Measurements from ENCODE around the gene NAGPA. TPM values are rescaled to one million over a fixed set of nuclear protein-coding genes. Genes with fewer than 3 reads are reported as not detected.
A peak's percentile ranks its signal among the peaks of the same experiment; 100 is the strongest.

NAGPA gene
- total and polyA plus RNA-seq, 4 experiments from 2014 or later: 30.7 to 36.8 (median 32.7) TPM

DNA sequence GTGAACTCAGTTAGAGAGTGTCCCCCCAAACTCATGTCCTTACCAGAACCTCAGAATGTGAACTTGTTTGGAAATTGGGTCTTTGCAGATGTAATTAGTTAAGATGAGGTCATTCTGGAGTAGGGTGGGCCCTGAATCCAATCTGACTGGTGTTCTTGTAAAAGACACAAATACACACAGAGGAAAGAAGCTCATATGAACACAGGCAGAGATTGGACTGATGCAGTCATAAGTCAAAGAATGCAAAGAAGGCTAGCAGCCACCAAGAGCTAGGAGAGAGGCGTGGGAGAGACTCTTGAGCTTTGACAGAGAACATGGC is 2.1 kb upstream of the NAGPA start:
- peak overlapping the region in 4 of 8 donors; percentile 20 to 38 (median 28) for H3K4me3 Mint-ChIP-seq
- intact Hi-C loops (cut with micrococcal nuclease): no loop called here
- Histone ChIP-seq H3K4me1 (ENCODE audit: insufficient read depth, low read length) (peaks cover 16% of the 10 kb centered on the region), H3K9me3 (ENCODE audit: control insufficient read depth in 1 of 2, low read length in 2 of 2) (no peaks in the 10 kb centered on the region), H3K4me3 (ENCODE audit: low read length in 2 of 2) (no peak overlapping the region), H3K27ac (ENCODE audit: low read depth, low read length) (no peak overlapping the region), H3K36me3 (ENCODE audit: insufficient read depth, low read length) (no peaks in the 10 kb centered on the region), H3K27me3 (ENCODE audit: insufficient read depth, low read length) (no peaks in the 10 kb centered on the region)
- no peaks in the 10 kb centered on the region for H3K9me3 Mint-ChIP-seq
- POLR2A ChIA-PET (ENCODE audit: partially characterized antibody): no interaction called here
- H3K27ac Mint-ChIP-seq: peak overlapping the region in 2 of 7 donors; percentile 29 to 32
- H3K27me3 Mint-ChIP-seq: no peaks in the 10 kb centered on the region
- peaks cover 12 to 32% (median 15%) of the 10 kb centered on the region in 4 donors for H3K4me1 Mint-ChIP-seq
- CTCF ChIA-PET (ENCODE audit: partially characterized antibody): no interaction called here
- DNase-seq: no peak
- H3K36me3 Mint-ChIP-seq: peaks cover 0 to 9% of the 10 kb centered on the region in 2 donors

DNA sequence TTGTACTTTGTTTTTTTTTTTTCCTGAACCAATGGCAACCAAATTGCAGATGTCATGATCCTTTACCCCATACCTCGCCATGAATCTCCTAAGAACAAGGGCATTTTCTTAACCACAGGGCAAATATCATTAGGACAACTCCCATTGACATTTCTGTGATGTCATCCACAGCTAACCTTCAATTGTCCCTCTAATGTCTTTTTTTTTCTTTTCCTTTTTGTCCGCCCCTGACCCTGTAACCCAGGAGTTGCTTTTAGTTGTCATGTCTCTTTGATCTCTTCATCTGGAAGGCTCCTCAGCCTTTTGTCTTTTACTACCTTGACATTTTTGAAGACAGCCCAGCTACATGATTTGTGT is 410 bp upstream of the NAGPA start:
- peak overlapping the region; percentile 85 to 93 (median 90) for H3K4me3 Mint-ChIP-seq
- no peak for DNase-seq
- peaks cover 16% of the 10 kb centered on the region for H3K4me1 ChIP-seq (ENCODE audit: insufficient read depth, low read length)
- no peaks in the 10 kb centered on the region for H3K27me3 Mint-ChIP-seq
- ChIA-PET CTCF (ENCODE audit: partially characterized antibody) (interaction anchor here (1.0 to 1.5 kb wide), 2 partner anchors 22 to 42 kb away, joined by 3 to 4 read pairs; no protein-coding TSS in a partner anchor), POLR2A (ENCODE audit: partially characterized antibody) (interaction anchor here (0.7 to 2.6 kb wide), 8 partner anchors 10 to 340 kb away, joined by 3 to 22 read pairs (median 4); partner anchors contain the start of genes ALG1, ANKS3, DNAAF8 and EEF2KMT)
- no peaks in the 10 kb centered on the region for H3K9me3 ChIP-seq (ENCODE audit: control insufficient read depth in 1 of 2, low read length in 2 of 2)
- peaks cover 5% of the 10 kb centered on the region for H3K36me3 ChIP-seq (ENCODE audit: insufficient read depth, low read length)
- peak overlapping the region; percentile 88 to 96 (median 91) for H3K27ac Mint-ChIP-seq
- H3K9me3 Mint-ChIP-seq: no peaks in the 10 kb centered on the region
- H3K4me3 ChIP-seq (ENCODE audit: low read length in 2 of 2): peak overlapping the region; percentile 26 to 86
- intact Hi-C loops (cut with micrococcal nuclease): no loop called here
- H3K27ac ChIP-seq (ENCODE audit: low read depth, low read length): peak overlapping the region; percentile 50
- no peaks in the 10 kb centered on the region for H3K27me3 ChIP-seq (ENCODE audit: insufficient read depth, low read length)
- H3K4me1 Mint-ChIP-seq: peaks cover 12 to 32% (median 15%) of the 10 kb centered on the region in 4 donors
- H3K36me3 Mint-ChIP-seq: peaks cover 1 to 12% of the 10 kb centered on the region in 2 donors

DNA sequence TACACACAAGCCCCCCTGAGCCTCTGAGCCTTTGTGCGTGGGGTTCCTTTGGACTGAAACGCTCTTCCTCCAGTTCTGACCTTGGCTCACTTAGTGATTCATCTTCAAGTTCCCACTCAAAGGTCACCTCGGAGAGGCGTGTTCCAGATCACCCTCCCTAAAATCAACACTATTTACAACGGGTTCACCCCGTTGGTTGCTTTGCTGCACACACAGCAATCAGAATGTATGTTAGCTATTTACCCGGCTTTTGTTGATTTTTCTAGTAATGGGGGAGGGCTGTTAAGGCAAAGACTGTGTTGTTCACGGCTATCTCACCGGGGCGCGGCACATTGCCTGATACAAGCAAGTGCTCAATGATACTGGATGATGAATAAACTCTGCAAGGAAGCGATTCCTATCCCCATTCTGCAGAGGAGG is 977 bp downstream of the NAGPA start:
- POLR2A ChIA-PET (ENCODE audit: partially characterized antibody): interaction anchor here (2.1 to 2.6 kb wide), 2 partner anchors 39 to 65 kb away, joined by 10 to 22 read pairs; partner anchors contain the start of genes ALG1 and EEF2KMT
- no peaks in the 10 kb centered on the region for H3K27me3 Mint-ChIP-seq
- CTCF ChIA-PET (ENCODE audit: partially characterized antibody): no interaction called here

DNA sequence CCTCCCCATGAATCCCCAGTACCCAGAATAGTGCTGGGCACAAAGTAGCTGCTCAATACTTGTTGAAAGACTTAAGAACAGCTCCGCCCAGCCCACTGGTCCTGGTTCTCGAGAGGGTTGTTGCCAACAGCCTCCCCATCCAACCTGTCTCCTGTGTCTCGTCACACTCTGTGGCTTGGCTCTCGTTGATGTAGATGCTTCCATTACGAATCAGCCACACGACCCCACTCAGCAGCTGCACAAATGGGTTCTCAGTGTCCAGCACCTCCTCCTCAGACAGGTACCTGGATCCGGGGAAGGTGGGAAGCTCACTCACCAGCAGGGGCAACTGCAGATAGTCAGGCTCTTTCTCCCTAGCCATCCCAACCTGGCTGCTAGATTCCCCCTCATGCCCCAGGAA is 2.1 kb downstream of the NAGPA start:
- peak overlapping the region in 6 of 8 donors; percentile 58 to 79 (median 68) for H3K4me3 Mint-ChIP-seq
- ChIA-PET POLR2A (ENCODE audit: partially characterized antibody) (interaction anchor here (1.7 kb wide), 1 partner anchor 40 kb away, joined by 6 read pairs; the partner anchor contains the start of gene ALG1), CTCF (ENCODE audit: partially characterized antibody) (no interaction called here)

More for the DNA sequence above, 977 bp downstream of the NAGPA start:
- H3K4me3 Mint-ChIP-seq: peak overlapping the region; percentile 47 to 92 (median 78)
- Histone ChIP-seq H3K27me3 (ENCODE audit: insufficient read depth, low read length) (no peaks in the 10 kb centered on the region), H3K9me3 (ENCODE audit: control insufficient read depth in 1 of 2, low read length in 2 of 2) (no peaks in the 10 kb centered on the region), H3K36me3 (ENCODE audit: insufficient read depth, low read length) (peaks cover 10% of the 10 kb centered on the region), H3K4me3 (ENCODE audit: low read length in 2 of 2) (peak overlapping the region; percentile 26 to 86), H3K4me1 (ENCODE audit: insufficient read depth, low read length) (peaks cover 16% of the 10 kb centered on the region), H3K27ac (ENCODE audit: low read depth, low read length) (peak overlapping the region; percentile 50)
- intact Hi-C loops (cut with micrococcal nuclease): loop anchor here (1.0 kb wide), 3 partner anchors 39 to 298 kb away; partner anchors contain the start of genes ALG1, ANKS3, DNAAF8 and EEF2KMT
- peaks cover 5 to 20% of the 10 kb centered on the region in 2 donors for H3K36me3 Mint-ChIP-seq
- H3K9me3 Mint-ChIP-seq: no peaks in the 10 kb centered on the region
- H3K27ac Mint-ChIP-seq: peak overlapping the region in 6 of 7 donors; percentile 19 to 87 (median 72)
- peaks cover 12 to 32% (median 15%) of the 10 kb centered on the region in 4 donors for H3K4me1 Mint-ChIP-seq
- no peak for DNase-seq

DNA sequence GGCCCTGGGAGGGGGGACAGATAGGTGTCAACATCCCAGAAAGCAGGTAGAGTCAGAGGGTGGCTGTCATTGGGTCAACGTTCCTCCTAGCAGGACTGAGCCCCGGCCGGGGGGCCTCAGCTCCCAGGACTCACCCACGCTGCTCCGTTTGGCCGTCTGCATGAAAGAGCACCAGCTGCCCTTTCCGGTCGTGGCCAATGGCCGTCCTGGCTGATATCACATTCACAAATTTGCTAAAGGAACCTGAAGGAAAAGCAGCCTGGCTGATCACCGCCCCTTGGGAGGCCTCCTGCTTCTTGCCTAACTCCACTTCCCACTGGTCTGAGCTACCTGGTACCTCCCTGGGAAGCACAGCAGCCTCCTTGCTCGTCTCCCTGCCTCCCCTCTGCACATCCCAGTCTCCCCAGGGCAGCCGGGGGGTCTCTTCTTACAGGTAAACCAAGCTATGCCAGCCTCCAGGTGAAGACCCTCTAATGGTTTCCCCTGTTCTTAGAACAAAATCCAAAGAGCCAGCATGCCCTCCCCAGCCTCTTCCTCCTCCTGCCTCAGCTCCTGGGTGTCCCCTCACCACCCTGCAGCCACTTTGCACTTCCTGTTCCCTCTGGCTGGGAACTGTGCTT is 3.4 kb downstream of the NAGPA start:
- no peak overlapping the region for H3K27ac ChIP-seq (ENCODE audit: low read depth, low read length)
- no peaks in the 10 kb centered on the region for H3K9me3 ChIP-seq (ENCODE audit: control insufficient read depth in 1 of 2, low read length in 2 of 2)
- peak overlapping the region in 1 of 8 donors; percentile 15 for H3K4me3 Mint-ChIP-seq
- POLR2A ChIA-PET (ENCODE audit: partially characterized antibody): interaction anchor here (1.7 kb wide), 1 partner anchor 42 kb away, joined by 6 read pairs; the partner anchor contains the start of gene ALG1
- CTCF ChIA-PET (ENCODE audit: partially characterized antibody): interaction anchor here (1.1 kb wide), 1 partner anchor 14 kb away, joined by 4 read pairs; no protein-coding TSS in a partner anchor
- peaks cover 8 to 24% of the 10 kb centered on the region in 2 donors for H3K36me3 Mint-ChIP-seq
- no peak overlapping the region for H3K27ac Mint-ChIP-seq
- peaks cover 16% of the 10 kb centered on the region for H3K4me1 ChIP-seq (ENCODE audit: insufficient read depth, low read length)
- H3K4me1 Mint-ChIP-seq: peaks cover 12 to 27% (median 15%) of the 10 kb centered on the region in 4 donors
- H3K27me3 Mint-ChIP-seq: no peaks in the 10 kb centered on the region
- no peaks in the 10 kb centered on the region for H3K27me3 ChIP-seq (ENCODE audit: insufficient read depth, low read length)
- H3K4me3 ChIP-seq (ENCODE audit: low read length in 2 of 2): no peak overlapping the region
- DNase-seq: no peak
- H3K9me3 Mint-ChIP-seq: no peaks in the 10 kb centered on the region
- intact Hi-C loops (cut with micrococcal nuclease): no loop called here
- peaks cover 10% of the 10 kb centered on the region for H3K36me3 ChIP-seq (ENCODE audit: insufficient read depth, low read length)

More for the DNA sequence above, 2.1 kb downstream of the NAGPA start:
- Histone ChIP-seq H3K36me3 (ENCODE audit: insufficient read depth, low read length) (peaks cover 10% of the 10 kb centered on the region), H3K9me3 (ENCODE audit: control insufficient read depth in 1 of 2, low read length in 2 of 2) (no peaks in the 10 kb centered on the region), H3K4me3 (ENCODE audit: low read length in 2 of 2) (no peak overlapping the region), H3K27ac (ENCODE audit: low read depth, low read length) (no peak overlapping the region), H3K27me3 (ENCODE audit: insufficient read depth, low read length) (no peaks in the 10 kb centered on the region), H3K4me1 (ENCODE audit: insufficient read depth, low read length) (peaks cover 16% of the 10 kb centered on the region)
- intact Hi-C loops (cut with micrococcal nuclease): no loop called here
- DNase-seq: no peak
- Mint-ChIP-seq H3K27ac (peak overlapping the region in 1 of 7 donors; percentile 44), H3K36me3 (peaks cover 8 to 24% of the 10 kb centered on the region in 2 donors), H3K4me1 (peaks cover 12 to 32% (median 15%) of the 10 kb centered on the region in 4 donors), H3K27me3 (no peaks in the 10 kb centered on the region), H3K9me3 (no peaks in the 10 kb centered on the region)

DNA sequence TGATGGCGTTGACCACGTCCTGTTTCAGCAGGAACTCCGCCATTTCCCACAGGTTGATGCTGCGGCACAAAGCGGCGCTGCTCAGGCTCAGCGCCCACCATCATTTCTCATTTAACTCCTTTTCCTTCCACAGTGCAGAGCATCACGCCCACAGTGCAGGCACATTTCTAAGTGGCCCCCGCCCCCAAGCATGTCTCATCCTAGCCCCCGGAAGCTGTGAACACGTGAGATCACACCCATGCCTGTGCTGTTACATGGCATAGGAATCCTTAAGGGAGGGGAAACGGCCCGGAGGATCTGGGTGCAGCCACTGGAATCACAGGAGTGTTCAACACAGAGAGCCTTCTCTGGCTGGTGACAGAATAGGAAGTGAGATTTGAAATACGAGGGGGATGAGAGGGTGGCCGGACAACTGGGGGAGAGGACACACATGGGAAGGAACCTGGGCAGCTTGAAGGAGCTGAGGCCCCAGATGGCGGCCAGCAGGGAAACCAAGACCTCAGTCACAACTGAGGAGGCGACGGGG is 4.7 kb downstream of the NAGPA start:
- Mint-ChIP-seq H3K9me3 (no peaks in the 10 kb centered on the region), H3K4me1 (peaks cover 7 to 16% (median 9%) of the 10 kb centered on the region in 4 donors), H3K36me3 (peaks cover 8 to 25% of the 10 kb centered on the region in 2 donors), H3K27ac (no peak overlapping the region), H3K27me3 (no peaks in the 10 kb centered on the region), H3K4me3 (peak overlapping the region in 1 of 8 donors; percentile 55)
- no peaks in the 10 kb centered on the region for H3K9me3 ChIP-seq (ENCODE audit: control insufficient read depth in 1 of 2, low read length in 2 of 2)
- POLR2A ChIA-PET (ENCODE audit: partially characterized antibody): no interaction called here
- H3K27me3 ChIP-seq (ENCODE audit: insufficient read depth, low read length): no peaks in the 10 kb centered on the region
- DNase-seq: no peak
- intact Hi-C loops (cut with micrococcal nuclease): no loop called here
- peaks cover 8% of the 10 kb centered on the region for H3K4me1 ChIP-seq (ENCODE audit: insufficient read depth, low read length)
- H3K36me3 ChIP-seq (ENCODE audit: insufficient read depth, low read length): peaks cover 10% of the 10 kb centered on the region
- CTCF ChIA-PET (ENCODE audit: partially characterized antibody): interaction anchor here (0.6 kb wide), 1 partner anchor 30 kb away, joined by 3 read pairs; no protein-coding TSS in a partner anchor
- no peak overlapping the region for H3K27ac ChIP-seq (ENCODE audit: low read depth, low read length)
- no peak overlapping the region for H3K4me3 ChIP-seq (ENCODE audit: low read length in 2 of 2)

DNA sequence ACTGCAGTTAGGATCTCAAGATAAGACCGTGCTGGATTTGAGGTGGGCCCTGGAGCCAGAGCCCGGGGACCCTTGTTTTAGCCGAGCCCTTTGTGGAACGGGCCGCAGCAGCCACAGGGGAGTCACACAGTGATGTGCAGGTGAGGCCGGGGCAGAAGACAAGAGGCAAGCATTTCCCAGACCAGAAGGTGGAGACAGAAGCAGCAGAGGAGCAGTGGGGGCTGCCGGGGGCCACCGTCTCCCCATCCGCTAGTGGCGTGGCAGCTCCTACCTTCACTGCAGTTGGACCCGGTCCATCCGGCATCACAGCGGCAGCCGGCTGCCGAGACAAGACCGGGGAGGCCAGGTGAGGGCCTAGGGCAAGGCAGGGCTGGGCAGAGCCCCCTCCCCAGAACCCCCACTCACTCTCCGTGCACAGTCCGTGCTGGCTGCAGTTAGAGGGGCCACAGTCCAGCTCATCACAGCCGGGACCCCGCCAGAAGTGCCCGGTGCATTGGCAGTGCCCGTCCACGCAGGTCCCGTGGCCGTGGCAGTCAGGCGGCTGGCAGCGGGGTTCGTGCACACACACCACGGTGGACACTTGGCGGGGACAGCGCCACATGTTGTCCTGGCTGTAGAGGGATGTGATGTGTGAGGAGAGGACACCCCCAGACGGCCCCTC is 6.0 kb downstream of the NAGPA start:
- no peak for DNase-seq
- Mint-ChIP-seq H3K27me3 (no peaks in the 10 kb centered on the region), H3K9me3 (no peaks in the 10 kb centered on the region), H3K27ac (no peak overlapping the region), H3K4me1 (peaks cover 2 to 10% (median 4%) of the 10 kb centered on the region in 4 donors), H3K36me3 (peaks cover 8 to 22% of the 10 kb centered on the region in 2 donors), H3K4me3 (no peak overlapping the region)
- ChIA-PET POLR2A (ENCODE audit: partially characterized antibody) (no interaction called here), CTCF (ENCODE audit: partially characterized antibody) (no interaction called here)
- no peaks in the 10 kb centered on the region for H3K9me3 ChIP-seq (ENCODE audit: control insufficient read depth in 1 of 2, low read length in 2 of 2)
- peaks cover 3% of the 10 kb centered on the region for H3K4me1 ChIP-seq (ENCODE audit: insufficient read depth, low read length)
- H3K27ac ChIP-seq (ENCODE audit: low read depth, low read length): no peak overlapping the region
- no peaks in the 10 kb centered on the region for H3K27me3 ChIP-seq (ENCODE audit: insufficient read depth, low read length)
- intact Hi-C loops (cut with micrococcal nuclease): no loop called here
- no peak overlapping the region for H3K4me3 ChIP-seq (ENCODE audit: low read length in 2 of 2)
- peaks cover 10% of the 10 kb centered on the region for H3K36me3 ChIP-seq (ENCODE audit: insufficient read depth, low read length)
